Stimulated activated naive CD8-positive, alpha-beta T cell treated with anti-CD3 and anti-CD28 coated beads, Interleukin-15, Interleukin-2, amounts not matched to agents 100 U/mL and 50 U/mL, for 24 hours (primary cell): Measurements from ENCODE around the gene GSTM5.
"Not testable (repeated sequence)": the region's sequence is repeated elsewhere in the genome, so short reads cannot be mapped to it uniquely, and the experiment has no call there.

Source experiments
- ATAC-seq: fragments of 150-1000 bp; cut with Tn5 transposase; one replicate; pipeline ENCODE4 v1.10.0; 2021
- DNase-seq: peaks from one replicate; pipeline ENCODE4 v3.0.0; 2021

The GSTM5 gene

DNA sequence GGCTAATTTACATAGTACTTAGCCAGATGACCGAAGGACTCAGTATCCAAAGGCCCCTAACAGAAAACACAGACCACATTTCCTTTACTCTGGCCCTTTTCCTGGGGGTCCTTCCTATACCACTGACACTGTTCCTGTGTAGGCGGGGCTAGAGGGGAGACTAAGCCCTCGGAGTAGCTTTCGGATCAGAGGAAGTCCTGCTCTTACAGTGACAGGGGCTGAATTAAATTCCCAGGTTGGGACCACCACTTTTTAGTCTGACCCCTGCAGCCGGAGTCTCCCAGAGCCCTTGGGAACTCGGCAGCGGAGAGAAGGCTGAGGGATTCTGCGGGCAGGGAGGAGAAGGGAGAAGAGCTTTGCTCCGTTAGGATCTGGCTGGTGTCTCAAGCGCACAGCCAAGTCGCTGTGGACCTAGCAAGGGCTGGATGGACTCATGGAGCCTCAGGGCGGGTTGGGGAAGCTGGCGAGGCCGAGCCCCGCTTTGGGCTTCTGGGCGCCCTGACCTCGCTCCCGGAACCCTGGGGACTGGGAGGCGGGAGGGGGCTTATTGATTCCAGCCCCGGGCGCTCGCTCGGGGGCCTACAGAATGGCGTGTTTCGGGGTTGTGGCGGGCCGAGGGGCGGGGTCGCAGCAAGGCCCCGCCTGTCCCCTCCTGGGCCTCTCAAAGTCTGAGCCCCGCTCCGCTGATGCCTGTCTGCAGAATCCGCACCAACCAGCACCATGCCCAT, at the start of gene GSTM5:
Gene GSTM5, plus strand, starts transcription at position 659 of the 728 bp plus-strand sequence. Its CDS starts 62 bp downstream, at position 721.
- not testable (repeated sequence) for DNase-seq
- ATAC-seq = peak; percentile 40

DNA sequence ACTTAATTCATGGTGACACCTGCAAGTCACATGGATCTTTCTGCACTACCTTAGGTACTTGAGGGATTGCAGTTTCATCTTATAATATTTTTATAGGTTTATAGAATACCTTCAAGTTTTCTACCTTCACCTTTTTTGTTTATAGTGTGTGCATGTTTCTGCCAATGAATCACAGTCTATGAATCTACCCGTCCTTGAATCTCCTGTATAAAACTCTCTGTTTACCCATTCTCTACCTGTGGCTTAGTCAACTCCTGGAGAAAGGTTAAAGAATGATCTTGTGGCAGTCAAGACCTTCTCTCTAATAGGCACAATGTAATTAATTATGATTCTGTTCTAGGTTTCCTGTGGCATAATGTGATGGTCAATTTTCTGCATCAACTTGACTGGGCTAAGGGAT, 47.4 kb upstream of the GSTM5 start:
- no peak for DNase-seq

DNA sequence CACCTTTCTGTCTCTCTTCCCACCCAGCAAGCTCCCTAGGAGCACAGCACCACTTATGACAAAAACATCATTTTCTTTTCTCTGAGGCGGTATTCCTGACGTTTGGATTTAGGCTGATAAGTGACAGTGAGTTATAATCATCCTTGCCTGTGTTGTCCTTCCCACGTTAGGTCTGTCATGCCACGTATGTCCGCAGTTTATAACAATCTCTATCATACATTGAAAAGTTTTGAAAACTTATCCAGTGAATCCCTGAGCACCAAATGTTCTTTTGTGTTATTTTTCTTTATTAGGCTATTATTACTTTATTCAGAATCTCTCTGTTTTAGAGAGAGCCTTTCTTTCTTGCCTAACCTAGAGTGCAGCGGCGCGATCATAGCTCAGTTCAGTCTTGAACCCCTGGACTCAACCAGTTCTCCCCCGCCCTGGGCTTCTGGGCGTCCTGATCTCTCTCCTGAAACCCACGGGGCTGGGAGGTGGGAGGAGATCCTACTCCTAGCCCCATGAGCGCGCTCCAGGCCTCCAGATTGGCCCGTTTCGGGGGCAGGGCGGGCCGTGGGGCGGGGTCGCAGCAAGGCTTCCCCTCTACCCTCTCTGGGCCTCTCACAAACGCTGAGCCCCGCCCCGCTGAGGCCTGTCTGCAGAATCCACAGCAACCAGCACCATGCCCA, 44.5 kb upstream of the GSTM5 start, which contains the start of gene GSTM2:
Gene GSTM2, plus strand, starts transcription at position 606 of the 671 bp plus-strand sequence. Its CDS starts 59 bp downstream, at position 665.
- DNase-seq = peak; percentile 89
- ATAC-seq = peak; percentile 100

More for the DNA sequence above, 47.4 kb upstream of the GSTM5 start:
- ATAC-seq = no peak

DNA sequence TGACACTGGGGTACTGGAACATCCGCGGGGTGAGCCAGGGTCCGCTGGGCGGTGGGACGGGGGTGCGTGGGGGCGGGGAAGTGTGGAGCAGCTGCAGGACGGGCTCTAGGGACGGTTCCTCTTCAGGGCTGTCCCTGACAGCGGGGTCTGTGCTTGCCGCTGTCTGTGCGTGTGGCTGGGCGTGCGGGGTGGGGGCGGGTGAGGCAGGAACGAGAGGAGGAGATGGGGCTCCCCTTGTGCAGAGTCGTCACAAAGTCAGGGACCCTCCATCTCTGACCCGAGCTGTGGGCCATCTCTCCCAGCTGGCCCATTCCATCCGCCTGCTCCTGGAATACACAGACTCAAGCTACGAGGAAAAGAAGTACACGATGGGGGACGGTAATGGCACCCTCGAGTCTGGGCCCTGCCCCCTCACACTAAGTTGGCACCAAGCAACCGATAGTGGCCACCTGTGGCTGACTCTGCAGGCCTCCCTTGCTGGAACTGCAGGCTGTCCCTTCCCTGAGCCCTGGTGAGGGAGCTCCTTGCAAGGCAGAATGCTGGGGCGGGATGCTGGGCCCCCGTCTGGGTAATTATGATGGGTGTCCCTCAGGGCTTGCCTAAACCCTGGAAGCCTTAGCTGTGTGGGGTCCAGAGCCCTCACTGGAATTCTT, 43.8 kb upstream of the GSTM5 start:
- ATAC-seq (peak; percentile 38), DNase-seq (no peak)

DNA sequence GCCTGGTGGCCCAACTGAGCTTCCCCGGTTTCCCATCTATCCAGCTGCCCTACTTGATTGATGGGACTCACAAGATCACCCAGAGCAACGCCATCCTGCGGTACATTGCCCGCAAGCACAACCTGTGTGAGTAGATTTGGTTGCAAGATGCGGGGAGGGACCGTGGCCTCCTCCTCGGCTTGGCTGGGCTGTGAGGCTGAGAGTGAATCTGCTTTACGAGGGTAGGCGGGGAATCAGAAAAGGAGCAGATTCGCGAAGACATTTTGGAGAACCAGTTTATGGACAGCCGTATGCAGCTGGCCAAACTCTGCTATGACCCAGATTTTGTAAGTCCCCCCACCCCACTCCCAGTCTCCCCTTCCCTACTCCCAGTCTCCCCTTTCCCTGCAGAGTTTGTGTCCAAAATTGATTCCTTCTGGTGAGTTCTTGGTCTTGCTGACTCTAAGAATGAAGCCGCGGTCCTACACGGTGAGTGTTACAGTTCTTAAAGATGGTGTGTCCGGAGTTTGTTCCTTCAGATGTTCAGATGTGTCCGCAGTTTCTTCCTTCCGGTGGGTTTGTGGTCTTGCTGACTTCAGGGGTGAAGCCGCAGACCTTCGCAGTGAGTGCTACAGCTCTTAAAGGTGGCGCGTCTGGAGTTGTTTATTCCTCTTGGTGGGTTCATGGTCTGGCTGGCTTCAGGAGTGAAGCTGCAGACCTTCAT, 42.7 kb upstream of the GSTM5 start:
- DNase-seq (peak; percentile 29), ATAC-seq (no peak)

DNA sequence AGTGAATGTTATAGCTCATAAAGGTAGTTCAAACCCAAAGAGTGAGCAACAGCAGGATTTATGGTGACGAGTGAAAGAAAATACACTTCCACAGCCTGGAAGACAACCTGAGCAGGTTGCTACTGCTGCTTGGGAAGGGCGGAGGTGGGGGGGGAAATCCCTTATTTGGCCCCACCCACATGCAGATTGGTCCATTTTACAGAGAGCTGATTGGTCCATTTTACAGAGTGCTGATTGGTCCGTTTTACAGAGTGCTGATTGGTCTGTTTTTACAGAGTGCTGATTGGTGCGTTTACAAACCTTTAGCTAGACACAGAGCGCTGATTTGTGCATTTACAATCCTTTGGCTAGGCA, 42.1 kb upstream of the GSTM5 start:
- not testable (repeated sequence) for DNase-seq, ATAC-seq

DNA sequence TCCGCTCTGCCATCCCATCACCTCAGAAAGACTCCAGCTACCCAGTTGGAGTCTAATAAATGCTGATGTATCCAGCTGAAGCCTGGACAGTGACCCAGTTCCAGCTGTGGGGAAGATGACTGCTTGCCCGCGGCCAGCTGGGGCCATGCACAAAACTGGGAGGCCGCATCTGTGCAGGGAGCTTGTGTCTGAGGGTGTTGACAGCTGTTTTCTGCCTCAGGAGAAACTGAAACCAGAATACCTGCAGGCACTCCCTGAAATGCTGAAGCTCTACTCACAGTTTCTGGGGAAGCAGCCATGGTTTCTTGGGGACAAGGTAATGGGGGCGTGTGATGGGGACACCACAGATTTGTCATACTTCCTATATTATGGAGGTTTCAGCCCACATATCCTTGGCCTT, 41.0 kb upstream of the GSTM5 start:
- DNase-seq (no peak), ATAC-seq (no peak)

DNA sequence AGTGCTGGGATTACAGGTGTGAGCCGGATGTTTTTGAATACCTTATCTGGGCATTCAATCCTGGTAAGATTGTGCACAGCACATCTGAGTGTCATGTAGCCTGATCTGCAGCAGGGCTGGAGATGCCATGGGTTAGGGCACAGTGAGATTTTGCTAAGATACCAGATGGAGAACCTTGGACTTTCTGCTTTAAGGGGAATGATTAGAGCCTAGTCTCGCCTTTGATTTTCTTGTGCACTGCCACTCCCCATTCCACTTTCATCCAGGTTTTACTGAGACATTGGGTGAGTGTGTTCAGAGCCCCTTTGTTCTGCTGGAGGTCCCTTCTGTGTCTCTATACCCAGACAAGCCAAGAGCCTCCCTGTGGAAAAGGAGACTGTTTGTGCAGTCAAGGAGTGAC, 38.2 kb upstream of the GSTM5 start:
- ATAC-seq, DNase-seq: not testable (repeated sequence)

DNA sequence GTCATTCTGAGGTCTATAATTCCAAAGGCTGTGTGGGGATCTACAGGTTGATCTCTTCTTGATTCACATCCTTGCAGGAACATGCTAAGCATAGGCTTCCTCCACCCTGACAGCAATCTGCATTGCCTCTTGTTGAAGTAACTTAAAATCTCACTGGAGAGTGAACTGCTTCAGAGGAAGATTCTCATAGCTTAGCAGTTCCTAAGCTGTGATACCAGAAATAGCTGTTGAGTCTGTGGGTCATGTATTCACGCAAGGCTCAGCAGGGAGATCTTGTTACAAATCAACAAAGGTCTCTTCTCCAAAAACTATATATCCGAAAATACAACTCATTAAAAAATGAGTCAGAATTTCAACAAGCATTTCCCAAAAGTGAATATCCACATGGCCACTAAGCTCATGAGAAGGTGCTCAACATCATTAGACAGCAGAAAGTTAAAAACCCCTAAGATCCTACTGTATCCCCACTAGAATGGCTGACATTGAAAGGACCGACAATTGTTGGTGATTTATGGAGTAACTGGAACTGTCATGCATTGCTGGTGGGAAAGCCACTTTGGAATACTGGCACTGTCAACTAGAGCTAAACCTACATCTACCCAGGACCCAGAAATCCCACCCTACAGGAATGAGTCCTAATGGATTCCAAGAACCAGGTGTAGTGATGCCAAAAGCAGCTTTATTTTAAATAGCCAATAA, 35.2 kb upstream of the GSTM5 start:
- DNase-seq = not testable (repeated sequence)

DNA sequence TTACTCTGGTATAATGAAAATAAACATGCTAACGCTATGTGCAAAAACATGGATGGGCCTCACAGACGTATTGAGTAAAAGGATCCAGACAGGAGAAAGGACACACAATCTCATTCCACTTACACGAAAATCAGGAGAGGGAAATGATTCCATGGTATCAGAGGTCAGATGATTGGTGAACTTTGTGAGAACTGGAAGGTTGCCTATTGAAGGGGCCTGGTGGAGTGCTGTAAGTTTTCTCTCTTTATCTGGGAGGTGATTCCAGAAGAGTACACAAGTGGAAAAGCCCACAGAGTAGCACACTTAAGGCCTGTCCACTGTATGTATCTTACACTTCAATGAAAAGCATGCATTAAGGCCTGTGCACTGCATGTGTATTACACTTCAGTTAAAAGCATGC, 34.6 kb upstream of the GSTM5 start:
- ATAC-seq = no peak
- no peak for DNase-seq

More for the DNA sequence above, 35.2 kb upstream of the GSTM5 start:
- not testable (repeated sequence) for ATAC-seq

DNA sequence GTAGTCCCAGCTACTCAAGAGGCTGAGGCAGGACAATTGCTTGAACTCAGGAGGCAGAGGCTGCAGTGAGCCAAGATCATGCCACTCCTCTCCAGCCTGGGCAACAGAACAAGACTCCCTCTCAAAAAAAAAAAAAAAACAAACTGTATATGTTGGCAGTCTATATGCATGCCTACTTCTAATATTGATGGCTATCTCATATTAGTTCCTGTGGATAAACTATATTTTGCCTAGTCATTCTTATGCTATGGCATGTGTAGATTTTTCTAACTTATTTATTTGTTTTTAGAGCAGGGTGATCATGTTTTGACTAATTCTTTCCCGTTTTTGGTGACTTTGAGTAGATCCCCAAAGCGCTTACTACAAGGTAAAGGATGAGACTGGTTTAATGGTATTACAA, 33.4 kb upstream of the GSTM5 start:
- not testable (repeated sequence) for DNase-seq, ATAC-seq

DNA sequence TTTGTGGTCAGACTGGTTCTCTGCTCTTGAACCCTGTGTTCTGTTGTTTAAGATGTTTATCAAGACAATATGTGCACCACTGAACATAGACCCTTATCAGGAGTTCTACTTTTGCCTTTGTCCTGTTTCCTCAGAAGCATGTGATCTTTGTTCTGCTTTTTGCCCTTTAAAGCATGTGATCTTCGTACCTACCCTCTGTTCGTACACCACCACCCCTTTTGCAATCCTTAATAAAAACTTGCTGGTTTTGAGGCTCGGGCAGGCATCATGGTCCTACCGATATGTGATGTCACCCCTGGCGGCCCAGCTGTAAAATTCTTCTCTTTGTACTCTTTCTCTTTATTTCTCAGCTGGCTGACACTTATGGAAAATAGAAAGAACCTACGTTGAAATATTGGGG, 27.3 kb upstream of the GSTM5 start:
- not testable (repeated sequence) for ATAC-seq, DNase-seq

DNA sequence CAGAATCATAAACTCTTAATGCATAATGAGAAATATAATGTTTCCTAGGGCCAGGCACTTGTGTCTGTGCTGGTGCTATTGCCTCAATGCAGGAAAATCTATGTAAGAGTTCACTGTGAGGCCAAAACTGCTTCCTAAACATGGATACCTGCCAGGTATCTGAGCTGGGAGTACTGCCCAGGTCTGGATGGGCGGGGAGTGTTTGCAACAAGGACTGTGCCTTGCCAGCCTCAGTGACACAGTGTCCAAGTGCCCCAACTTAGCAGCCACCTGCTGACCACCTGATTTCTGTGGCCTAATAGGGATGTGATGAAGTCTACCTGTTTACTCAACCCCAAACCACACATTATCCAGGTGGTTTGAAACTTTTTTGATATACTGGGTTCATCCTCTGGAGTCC, 26.7 kb upstream of the GSTM5 start:
- ATAC-seq = not testable (repeated sequence)

DNA sequence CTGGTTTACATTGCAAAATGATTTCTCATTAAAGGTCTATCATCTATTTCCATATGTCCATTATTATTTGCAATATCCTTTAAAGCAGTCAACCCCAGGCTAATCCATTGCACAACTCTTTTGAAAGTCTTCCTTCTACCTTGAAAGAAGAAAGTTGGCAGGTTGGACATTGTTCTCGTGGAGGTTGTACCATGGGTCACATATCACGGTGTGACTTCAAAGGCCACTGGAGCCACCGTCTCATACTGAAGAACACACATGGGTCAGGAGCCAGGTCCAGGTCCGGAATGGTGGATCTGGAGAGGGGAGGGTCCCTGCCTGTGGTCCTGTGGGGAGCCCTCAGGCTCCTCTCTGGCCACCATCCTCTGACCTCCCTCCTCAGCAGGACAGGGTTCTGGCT, 26.2 kb upstream of the GSTM5 start:
- ATAC-seq, DNase-seq: not testable (repeated sequence)

More for the DNA sequence above, 26.7 kb upstream of the GSTM5 start:
- not testable (repeated sequence) for DNase-seq

DNA sequence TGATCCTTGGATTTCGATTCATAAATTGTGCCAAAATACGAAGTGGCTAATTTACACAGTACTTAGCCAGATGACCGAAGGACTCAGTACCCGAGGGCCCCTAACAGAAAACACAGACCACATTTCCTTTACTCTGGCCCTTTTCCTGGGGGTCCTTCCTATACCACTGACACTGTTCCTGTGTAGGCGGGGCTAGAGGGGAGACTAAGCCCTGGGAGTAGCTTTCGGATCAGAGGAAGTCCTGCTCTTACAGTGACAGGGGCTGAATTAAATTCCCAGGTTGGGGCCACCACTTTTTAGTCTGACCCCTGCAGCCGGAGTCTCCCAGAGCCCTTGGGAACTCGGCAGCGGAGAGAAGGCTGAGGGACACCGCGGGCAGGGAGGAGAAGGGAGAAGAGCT, 24.9 kb upstream of the GSTM5 start:
- not testable (repeated sequence) for DNase-seq, ATAC-seq

DNA sequence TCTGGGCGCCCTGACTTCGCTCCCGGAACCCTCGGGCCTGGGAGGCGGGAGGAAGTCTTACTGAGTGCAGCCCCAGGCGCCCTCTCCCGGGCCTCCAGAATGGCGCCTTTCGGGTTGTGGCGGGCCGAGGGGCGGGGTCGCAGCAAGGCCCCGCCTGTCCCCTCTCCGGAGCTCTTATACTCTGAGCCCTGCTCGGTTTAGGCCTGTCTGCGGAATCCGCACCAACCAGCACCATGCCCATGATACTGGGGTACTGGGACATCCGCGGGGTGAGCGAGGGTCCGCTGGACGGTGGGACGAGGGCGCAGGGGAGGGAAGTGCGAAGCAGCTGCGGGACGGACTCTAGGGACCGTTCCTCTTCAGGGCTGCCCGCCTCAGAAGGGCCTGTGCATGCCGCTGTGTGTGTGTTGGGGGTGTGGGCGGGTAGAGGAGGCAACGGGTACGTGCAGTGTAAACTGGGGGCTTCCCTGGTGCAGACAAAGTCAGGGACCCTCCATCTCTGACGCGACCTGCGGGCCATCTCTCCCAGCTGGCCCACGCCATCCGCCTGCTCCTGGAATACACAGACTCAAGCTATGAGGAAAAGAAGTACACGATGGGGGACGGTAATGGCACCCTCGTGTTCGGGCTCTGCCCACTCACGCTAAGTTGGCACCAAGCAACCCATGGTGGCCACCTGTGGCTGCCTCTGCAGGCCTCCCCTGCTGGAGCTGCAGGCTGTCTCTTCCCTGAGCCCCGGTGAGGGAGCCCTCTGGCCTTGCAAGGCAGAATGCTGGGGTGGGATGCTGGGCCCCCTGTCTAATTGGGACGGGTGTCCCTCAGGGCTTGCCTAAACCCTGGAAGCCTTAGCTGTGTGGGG, 24.2 kb upstream of the GSTM5 start, which contains the start of gene GSTM1:
Gene GSTM1, plus strand, starts transcription at position 177 of the 859 bp plus-strand sequence. Its CDS starts 57 bp downstream, at position 234.
- DNase-seq (peak; percentile 77), ATAC-seq (peak; percentile 100)

DNA sequence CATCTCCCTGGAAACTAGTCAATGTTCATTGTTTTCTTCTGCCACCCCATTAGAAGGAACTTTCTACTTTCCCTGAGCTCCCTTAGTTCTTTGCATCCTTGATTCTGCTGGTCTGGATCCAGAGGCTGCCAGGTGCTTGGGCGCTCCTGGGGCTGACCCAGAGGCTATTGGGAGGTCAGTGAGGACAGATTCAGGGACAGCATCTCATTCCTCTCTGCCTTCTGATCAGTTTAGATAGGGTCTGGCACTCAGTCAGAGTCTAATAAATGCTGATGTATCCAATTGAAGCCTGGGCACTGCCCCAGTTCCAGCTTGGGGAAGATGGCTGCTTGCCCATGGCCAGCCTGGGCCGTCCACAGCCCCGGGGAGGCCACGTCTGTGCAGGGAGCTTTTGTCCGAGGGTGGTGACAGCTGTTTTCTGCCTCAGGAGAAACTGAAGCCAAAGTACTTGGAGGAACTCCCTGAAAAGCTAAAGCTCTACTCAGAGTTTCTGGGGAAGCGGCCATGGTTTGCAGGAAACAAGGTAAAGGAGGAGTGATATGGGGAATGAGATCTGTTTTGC, 22.1 kb upstream of the GSTM5 start:
- ATAC-seq (no peak), DNase-seq (no peak)

DNA sequence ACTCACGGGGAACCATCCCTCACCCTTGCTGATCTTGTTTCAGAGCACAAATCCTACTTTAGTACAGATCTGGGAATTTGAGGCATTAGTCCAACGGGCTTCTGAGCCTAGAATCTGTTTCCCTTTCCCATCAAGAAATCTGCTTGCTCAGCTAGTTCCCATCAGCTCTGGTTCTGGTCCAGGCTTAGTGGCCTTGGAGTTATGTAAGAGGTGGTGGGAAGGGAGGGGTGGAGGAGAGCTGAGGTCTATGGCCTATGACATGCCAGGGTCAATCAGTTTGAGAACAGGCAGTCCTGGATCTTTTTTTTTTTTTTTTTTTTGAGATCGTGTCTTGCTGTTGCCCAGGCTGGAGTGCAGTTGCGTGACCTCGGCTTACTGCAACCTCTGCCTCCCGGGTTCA, 20.3 kb upstream of the GSTM5 start:
- DNase-seq (no peak), ATAC-seq (no peak)

DNA sequence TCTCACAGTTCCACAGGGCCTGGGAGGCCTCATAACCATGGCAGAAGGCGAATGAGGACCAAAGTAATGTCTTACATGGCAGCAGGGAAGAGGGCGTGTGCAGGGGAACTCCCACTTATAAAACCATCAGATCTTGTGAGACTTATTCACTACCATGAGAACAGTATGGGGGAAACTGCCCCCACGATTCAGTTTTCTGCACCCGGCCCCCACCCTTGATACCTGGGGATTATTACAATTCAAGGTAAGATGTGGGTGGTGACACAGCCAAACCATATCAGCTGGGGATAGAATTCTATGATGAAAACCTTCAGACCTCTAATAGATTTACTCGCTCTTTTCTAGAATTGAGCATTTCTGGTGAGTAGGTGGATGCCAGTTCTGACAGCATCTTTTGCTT, 17.7 kb upstream of the GSTM5 start:
- not testable (repeated sequence) for DNase-seq, ATAC-seq

DNA sequence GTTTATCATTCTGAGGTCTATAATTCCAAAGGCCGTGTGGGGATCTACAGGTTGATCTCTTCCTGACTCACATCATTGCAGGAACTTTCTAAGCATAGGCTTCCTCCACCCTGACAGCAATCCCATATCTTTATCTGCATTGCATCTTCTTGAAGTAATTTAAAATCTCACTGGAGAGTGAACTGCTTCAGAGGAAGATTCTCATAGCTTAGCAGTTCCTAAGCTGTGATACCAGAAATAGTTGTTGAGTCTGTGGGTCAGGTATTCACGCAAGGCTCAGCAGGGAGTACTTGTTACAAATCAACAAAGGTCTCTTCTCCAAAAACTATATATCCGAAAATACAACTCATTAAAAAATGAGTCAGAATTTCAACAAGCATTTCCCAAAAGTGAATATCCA, 16.9 kb upstream of the GSTM5 start:
- not testable (repeated sequence) for DNase-seq, ATAC-seq
